NCI-H1105 treated with DMSO at 0.1 percent for 48 hours (cell line): ENCODE results near the gene ARRDC1.
"Not testable (repeated sequence)": the region's sequence is repeated elsewhere in the genome, so short reads cannot be mapped to it uniquely, and the experiment has no call there.

Experiments used
- DNase-seq: peaks from one replicate; lab custom pipeline; 2025; lab: John Stamatoyannopoulos, UW

The ARRDC1 gene

GRCh38 chr9:137583957-137584356 lies 21.5 kb upstream of the ARRDC1 start:
- no peak for DNase-seq

- DNase-seq, result no peak
Observed at GRCh38 chr9:137586854-137587253, 18.6 kb upstream of the ARRDC1 start.

GRCh38 chr9:137588311-137588710 lies 17.2 kb upstream of the ARRDC1 start:
- no peak for DNase-seq

GRCh38 chr9:137588891-137589290 lies 16.6 kb upstream of the ARRDC1 start:
- no peak for DNase-seq

GRCh38 chr9:137589441-137590122 lies 15.9 kb upstream of the ARRDC1 start:
- no peak for DNase-seq

GRCh38 chr9:137590123-137590468 lies 15.4 kb upstream of the ARRDC1 start:
- no peak for DNase-seq

GRCh38 chr9:137590469-137591383 lies 14.8 kb upstream of the ARRDC1 start, which contains the start of gene ZMYND19:
Gene ZMYND19, minus strand, starts transcription at chr9:137590512. Its CDS starts 249 bp downstream, at chr9:137590263.
- DNase-seq, result peak; percentile 83

- no peak for DNase-seq
Observed at GRCh38 chr9:137592767-137593166, 12.7 kb upstream of the ARRDC1 start.

GRCh38 chr9:137593176-137593575 lies 12.3 kb upstream of the ARRDC1 start:
- no peak for DNase-seq

GRCh38 chr9:137596577-137596976 lies 8.9 kb upstream of the ARRDC1 start:
- not testable (repeated sequence) for DNase-seq

GRCh38 chr9:137598943-137599342 lies 6.5 kb upstream of the ARRDC1 start:
- no peak for DNase-seq

GRCh38 chr9:137602661-137603060 lies 2.8 kb upstream of the ARRDC1 start:
- no peak for DNase-seq

GRCh38 chr9:137603879-137604278 lies 1.6 kb upstream of the ARRDC1 start:
- no peak for DNase-seq

GRCh38 chr9:137604345-137605086 lies 970 bp upstream of the ARRDC1 start:
- no peak for DNase-seq

GRCh38 chr9:137606005-137606621 lies 627 bp downstream of the ARRDC1 start:
- DNase-seq, result no peak

- DNase-seq, result no peak
Observed at GRCh38 chr9:137606734-137607138, 1.2 kb downstream of the ARRDC1 start.

GRCh38 chr9:137607141-137607857 lies 1.8 kb downstream of the ARRDC1 start:
- DNase-seq, result no peak

GRCh38 chr9:137610944-137611343 lies 5.5 kb downstream of the ARRDC1 start:
- no peak for DNase-seq

GRCh38 chr9:137611623-137612609 lies 6.4 kb downstream of the ARRDC1 start:
- DNase-seq, result no peak

GRCh38 chr9:137612741-137613142 lies 7.3 kb downstream of the ARRDC1 start:
- no peak for DNase-seq
